ENCODE results near the gene PRRC2B.

DNA sequence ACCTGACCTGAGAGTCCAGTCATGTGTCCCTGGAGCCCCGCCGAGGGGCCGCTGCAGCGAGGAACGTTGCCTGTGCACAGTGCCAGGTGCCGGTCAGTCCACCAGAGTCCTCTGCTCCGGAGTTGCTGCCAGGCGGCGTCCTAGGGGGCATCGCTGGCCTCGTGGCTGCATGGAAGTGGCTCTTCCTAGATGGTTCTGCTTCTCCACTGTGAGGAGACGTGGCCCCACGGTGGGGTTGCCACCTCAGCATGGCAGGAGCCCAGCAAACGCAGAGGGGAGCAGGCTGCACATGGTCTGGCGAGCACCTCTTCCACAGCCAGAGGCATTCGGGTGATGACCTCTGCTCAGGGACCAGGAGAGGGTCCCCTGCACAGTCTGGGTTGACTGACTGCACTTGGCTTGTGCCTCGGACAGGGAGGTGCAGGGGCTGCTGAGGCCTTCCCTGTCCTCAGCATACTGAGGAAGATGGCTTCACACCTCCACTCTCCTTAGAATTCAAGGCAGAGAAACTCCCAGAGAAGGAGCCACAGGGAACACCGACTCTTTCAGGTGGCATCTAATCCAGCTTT, 83.0 kb downstream of the PRRC2B start:
- TF ChIP-seq ZMAT3 (CRISPR knock-in tag; conservative IDR thresholded peaks at IDR 0.05) = no peak
- TF ChIP-seq ZNF274 (CRISPR knock-in tag; IDR thresholded peaks at IDR 0.05) = no peak
- TF ChIP-seq, protein P1, sequence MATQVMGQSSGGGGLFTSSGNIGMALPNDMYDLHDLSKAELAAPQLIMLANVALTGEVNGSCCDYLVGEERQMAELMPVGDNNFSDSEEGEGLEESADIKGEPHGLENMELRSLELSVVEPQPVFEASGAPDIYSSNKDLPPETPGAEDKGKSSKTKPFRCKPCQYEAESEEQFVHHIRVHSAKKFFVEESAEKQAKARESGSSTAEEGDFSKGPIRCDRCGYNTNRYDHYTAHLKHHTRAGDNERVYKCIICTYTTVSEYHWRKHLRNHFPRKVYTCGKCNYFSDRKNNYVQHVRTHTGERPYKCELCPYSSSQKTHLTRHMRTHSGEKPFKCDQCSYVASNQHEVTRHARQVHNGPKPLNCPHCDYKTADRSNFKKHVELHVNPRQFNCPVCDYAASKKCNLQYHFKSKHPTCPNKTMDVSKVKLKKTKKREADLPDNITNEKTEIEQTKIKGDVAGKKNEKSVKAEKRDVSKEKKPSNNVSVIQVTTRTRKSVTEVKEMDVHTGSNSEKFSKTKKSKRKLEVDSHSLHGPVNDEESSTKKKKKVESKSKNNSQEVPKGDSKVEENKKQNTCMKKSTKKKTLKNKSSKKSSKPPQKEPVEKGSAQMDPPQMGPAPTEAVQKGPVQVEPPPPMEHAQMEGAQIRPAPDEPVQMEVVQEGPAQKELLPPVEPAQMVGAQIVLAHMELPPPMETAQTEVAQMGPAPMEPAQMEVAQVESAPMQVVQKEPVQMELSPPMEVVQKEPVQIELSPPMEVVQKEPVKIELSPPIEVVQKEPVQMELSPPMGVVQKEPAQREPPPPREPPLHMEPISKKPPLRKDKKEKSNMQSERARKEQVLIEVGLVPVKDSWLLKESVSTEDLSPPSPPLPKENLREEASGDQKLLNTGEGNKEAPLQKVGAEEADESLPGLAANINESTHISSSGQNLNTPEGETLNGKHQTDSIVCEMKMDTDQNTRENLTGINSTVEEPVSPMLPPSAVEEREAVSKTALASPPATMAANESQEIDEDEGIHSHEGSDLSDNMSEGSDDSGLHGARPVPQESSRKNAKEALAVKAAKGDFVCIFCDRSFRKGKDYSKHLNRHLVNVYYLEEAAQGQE (IDR thresholded peaks at IDR 0.05; ENCODE audit: borderline replicate concordance in 1 of 2, low read depth in 1 of 2, low read length in 2 of 2) = no peak
- no peak for TF ChIP-seq ZFP41 (CRISPR knock-in tag; IDR thresholded peaks at IDR 0.05; ENCODE audit: borderline replicate concordance)
- TF ChIP-seq, protein P2, sequence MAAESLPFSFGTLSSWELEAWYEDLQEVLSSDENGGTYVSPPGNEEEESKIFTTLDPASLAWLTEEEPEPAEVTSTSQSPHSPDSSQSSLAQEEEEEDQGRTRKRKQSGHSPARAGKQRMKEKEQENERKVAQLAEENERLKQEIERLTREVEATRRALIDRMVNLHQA (CRISPR knock-in tag; IDR thresholded peaks at IDR 0.05) = no peak
- no peak for TF ChIP-seq ZNF263 (CRISPR knock-in tag; IDR thresholded peaks at IDR 0.05)
- no peak for TF ChIP-seq SMC3 (IDR thresholded peaks at IDR 0.05; ENCODE audit: low read length)
- TF ChIP-seq, protein P3, sequence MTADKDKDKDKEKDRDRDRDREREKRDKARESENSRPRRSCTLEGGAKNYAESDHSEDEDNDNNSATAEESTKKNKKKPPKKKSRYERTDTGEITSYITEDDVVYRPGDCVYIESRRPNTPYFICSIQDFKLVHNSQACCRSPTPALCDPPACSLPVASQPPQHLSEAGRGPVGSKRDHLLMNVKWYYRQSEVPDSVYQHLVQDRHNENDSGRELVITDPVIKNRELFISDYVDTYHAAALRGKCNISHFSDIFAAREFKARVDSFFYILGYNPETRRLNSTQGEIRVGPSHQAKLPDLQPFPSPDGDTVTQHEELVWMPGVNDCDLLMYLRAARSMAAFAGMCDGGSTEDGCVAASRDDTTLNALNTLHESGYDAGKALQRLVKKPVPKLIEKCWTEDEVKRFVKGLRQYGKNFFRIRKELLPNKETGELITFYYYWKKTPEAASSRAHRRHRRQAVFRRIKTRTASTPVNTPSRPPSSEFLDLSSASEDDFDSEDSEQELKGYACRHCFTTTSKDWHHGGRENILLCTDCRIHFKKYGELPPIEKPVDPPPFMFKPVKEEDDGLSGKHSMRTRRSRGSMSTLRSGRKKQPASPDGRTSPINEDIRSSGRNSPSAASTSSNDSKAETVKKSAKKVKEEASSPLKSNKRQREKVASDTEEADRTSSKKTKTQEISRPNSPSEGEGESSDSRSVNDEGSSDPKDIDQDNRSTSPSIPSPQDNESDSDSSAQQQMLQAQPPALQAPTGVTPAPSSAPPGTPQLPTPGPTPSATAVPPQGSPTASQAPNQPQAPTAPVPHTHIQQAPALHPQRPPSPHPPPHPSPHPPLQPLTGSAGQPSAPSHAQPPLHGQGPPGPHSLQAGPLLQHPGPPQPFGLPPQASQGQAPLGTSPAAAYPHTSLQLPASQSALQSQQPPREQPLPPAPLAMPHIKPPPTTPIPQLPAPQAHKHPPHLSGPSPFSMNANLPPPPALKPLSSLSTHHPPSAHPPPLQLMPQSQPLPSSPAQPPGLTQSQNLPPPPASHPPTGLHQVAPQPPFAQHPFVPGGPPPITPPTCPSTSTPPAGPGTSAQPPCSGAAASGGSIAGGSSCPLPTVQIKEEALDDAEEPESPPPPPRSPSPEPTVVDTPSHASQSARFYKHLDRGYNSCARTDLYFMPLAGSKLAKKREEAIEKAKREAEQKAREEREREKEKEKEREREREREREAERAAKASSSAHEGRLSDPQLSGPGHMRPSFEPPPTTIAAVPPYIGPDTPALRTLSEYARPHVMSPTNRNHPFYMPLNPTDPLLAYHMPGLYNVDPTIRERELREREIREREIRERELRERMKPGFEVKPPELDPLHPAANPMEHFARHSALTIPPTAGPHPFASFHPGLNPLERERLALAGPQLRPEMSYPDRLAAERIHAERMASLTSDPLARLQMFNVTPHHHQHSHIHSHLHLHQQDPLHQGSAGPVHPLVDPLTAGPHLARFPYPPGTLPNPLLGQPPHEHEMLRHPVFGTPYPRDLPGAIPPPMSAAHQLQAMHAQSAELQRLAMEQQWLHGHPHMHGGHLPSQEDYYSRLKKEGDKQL (CRISPR knock-in tag; IDR thresholded peaks at IDR 0.05; ENCODE audit: low read depth) = no peak
- TF ChIP-seq, protein P4, sequence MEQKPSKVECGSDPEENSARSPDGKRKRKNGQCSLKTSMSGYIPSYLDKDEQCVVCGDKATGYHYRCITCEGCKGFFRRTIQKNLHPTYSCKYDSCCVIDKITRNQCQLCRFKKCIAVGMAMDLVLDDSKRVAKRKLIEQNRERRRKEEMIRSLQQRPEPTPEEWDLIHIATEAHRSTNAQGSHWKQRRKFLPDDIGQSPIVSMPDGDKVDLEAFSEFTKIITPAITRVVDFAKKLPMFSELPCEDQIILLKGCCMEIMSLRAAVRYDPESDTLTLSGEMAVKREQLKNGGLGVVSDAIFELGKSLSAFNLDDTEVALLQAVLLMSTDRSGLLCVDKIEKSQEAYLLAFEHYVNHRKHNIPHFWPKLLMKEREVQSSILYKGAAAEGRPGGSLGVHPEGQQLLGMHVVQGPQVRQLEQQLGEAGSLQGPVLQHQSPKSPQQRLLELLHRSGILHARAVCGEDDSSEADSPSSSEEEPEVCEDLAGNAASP (CRISPR knock-in tag; IDR thresholded peaks at IDR 0.05; ENCODE audit: borderline replicate concordance) = no peak
- TF ChIP-seq, protein P5, sequence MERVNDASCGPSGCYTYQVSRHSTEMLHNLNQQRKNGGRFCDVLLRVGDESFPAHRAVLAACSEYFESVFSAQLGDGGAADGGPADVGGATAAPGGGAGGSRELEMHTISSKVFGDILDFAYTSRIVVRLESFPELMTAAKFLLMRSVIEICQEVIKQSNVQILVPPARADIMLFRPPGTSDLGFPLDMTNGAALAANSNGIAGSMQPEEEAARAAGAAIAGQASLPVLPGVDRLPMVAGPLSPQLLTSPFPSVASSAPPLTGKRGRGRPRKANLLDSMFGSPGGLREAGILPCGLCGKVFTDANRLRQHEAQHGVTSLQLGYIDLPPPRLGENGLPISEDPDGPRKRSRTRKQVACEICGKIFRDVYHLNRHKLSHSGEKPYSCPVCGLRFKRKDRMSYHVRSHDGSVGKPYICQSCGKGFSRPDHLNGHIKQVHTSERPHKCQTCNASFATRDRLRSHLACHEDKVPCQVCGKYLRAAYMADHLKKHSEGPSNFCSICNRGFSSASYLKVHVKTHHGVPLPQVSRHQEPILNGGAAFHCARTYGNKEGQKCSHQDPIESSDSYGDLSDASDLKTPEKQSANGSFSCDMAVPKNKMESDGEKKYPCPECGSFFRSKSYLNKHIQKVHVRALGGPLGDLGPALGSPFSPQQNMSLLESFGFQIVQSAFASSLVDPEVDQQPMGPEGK (CRISPR knock-in tag; IDR thresholded peaks at IDR 0.05) = no peak
- TF ChIP-seq ZNF558 (CRISPR knock-in tag; IDR thresholded peaks at IDR 0.05; ENCODE audit: borderline replicate concordance) = no peak
- TF ChIP-seq ZNF501 (CRISPR knock-in tag; IDR thresholded peaks at IDR 0.05) = no peak
- no peak for TF ChIP-seq DPF2 (CRISPR knock-in tag; IDR thresholded peaks at IDR 0.05; ENCODE audit: borderline replicate concordance, low read depth)
